Measurements from ENCODE around the gene CFAP74. TPM values are rescaled to one million over a fixed set of nuclear protein-coding genes. Genes with fewer than 3 reads are reported as not detected.

CFAP74 gene
- total and polyA plus RNA-seq, 2 of the 13 experiments (the other 11 are each of a cell fraction or from before 2014, with no cell fraction given): 0.27 to 0.62 TPM

DNA sequence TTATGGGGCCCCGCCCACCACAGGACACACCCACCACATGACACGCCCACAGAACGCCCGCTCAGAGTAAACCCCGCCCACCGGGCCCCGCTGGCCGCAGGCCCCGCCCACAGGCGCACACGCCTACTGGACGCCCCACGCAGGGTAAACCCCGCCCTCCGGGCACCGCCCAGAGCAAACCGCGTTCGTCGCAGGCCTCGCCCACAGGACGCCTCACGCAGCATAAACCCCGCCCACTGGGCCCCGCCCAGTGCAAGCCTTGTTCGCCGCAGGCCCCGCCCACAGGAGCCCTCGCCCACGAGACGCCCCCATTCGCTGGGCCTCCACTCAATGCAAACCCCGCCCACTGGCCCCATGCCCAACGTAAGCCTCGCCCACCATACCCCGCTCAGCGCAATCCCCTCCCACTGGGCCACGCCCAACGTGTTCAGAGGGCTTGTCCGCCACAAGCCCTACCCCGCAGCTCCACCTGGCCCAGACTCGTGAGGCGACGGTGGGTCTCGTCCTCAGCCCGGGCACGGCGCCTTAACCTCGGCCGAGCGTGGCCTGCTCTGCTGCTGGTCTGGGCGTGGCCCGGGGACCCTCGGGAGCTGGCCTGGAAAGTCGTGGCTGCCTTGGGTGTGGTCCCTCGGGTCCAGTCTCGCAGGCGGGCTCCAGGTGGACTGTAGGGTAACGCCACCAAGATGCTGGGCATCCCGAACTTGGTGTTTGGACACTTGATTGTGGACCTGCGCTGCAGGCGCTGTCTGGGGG, 84.1 kb downstream of the CFAP74 start (continued):
- peak; percentile 51 for TF ChIP-seq POGZ (CRISPR knock-in tag; IDR thresholded peaks at IDR 0.05)
- TF ChIP-seq SMYD3 (CRISPR knock-in tag; IDR thresholded peaks at IDR 0.05): no peak
- TF ChIP-seq TMF1 (CRISPR knock-in tag; IDR thresholded peaks at IDR 0.05; ENCODE audit: low read depth): no peak; the same call in 1 of the 2 replicates
- TF ChIP-seq THAP11 (CRISPR knock-in tag; IDR thresholded peaks at IDR 0.05): no peak; the same call in 1 of the 2 replicates
- no peak for TF ChIP-seq ZNF446 (CRISPR knock-in tag; IDR thresholded peaks at IDR 0.05)
- TF ChIP-seq, protein P1, sequence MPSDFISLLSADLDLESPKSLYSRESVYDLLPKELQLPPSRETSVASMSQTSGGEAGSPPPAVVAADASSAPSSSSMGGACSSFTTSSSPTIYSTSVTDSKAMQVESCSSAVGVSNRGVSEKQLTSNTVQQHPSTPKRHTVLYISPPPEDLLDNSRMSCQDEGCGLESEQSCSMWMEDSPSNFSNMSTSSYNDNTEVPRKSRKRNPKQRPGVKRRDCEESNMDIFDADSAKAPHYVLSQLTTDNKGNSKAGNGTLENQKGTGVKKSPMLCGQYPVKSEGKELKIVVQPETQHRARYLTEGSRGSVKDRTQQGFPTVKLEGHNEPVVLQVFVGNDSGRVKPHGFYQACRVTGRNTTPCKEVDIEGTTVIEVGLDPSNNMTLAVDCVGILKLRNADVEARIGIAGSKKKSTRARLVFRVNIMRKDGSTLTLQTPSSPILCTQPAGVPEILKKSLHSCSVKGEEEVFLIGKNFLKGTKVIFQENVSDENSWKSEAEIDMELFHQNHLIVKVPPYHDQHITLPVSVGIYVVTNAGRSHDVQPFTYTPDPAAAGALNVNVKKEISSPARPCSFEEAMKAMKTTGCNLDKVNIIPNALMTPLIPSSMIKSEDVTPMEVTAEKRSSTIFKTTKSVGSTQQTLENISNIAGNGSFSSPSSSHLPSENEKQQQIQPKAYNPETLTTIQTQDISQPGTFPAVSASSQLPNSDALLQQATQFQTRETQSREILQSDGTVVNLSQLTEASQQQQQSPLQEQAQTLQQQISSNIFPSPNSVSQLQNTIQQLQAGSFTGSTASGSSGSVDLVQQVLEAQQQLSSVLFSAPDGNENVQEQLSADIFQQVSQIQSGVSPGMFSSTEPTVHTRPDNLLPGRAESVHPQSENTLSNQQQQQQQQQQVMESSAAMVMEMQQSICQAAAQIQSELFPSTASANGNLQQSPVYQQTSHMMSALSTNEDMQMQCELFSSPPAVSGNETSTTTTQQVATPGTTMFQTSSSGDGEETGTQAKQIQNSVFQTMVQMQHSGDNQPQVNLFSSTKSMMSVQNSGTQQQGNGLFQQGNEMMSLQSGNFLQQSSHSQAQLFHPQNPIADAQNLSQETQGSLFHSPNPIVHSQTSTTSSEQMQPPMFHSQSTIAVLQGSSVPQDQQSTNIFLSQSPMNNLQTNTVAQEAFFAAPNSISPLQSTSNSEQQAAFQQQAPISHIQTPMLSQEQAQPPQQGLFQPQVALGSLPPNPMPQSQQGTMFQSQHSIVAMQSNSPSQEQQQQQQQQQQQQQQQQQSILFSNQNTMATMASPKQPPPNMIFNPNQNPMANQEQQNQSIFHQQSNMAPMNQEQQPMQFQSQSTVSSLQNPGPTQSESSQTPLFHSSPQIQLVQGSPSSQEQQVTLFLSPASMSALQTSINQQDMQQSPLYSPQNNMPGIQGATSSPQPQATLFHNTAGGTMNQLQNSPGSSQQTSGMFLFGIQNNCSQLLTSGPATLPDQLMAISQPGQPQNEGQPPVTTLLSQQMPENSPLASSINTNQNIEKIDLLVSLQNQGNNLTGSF (CRISPR knock-in tag; IDR thresholded peaks at IDR 0.05): 0 out of 2 replicates have a peak, but pooled peaks have one; percentile 56
- TF ChIP-seq ZNF468 (CRISPR knock-in tag; IDR thresholded peaks at IDR 0.05): no peak
- TF ChIP-seq, protein P2, sequence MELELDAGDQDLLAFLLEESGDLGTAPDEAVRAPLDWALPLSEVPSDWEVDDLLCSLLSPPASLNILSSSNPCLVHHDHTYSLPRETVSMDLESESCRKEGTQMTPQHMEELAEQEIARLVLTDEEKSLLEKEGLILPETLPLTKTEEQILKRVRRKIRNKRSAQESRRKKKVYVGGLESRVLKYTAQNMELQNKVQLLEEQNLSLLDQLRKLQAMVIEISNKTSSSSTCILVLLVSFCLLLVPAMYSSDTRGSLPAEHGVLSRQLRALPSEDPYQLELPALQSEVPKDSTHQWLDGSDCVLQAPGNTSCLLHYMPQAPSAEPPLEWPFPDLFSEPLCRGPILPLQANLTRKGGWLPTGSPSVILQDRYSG (CRISPR knock-in tag; IDR thresholded peaks at IDR 0.05): no peak
- TF ChIP-seq ZNF768 (CRISPR knock-in tag; IDR thresholded peaks at IDR 0.05): peak; percentile 62
- TF ChIP-seq, protein P3, sequence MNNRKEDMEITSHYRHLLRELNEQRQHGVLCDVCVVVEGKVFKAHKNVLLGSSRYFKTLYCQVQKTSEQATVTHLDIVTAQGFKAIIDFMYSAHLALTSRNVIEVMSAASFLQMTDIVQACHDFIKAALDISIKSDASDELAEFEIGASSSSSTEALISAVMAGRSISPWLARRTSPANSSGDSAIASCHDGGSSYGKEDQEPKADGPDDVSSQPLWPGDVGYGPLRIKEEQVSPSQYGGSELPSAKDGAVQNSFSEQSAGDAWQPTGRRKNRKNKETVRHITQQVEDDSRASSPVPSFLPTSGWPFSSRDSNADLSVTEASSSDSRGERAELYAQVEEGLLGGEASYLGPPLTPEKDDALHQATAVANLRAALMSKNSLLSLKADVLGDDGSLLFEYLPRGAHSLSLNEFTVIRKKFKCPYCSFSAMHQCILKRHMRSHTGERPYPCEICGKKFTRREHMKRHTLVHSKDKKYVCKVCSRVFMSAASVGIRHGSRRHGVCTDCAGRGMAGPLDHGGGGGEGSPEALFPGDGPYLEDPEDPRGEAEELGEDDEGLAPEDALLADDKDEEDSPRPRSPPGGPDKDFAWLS (CRISPR knock-in tag; IDR thresholded peaks at IDR 0.05; ENCODE audit: borderline replicate concordance): no peak
- no peak for TF ChIP-seq SCMH1 (CRISPR knock-in tag; IDR thresholded peaks at IDR 0.05; ENCODE audit: borderline replicate concordance)
- TF ChIP-seq ZNF460 (CRISPR knock-in tag; IDR thresholded peaks at IDR 0.05; ENCODE audit: borderline replicate concordance): no peak
- 0 out of 2 replicates have a peak, but pooled peaks have one; percentile 36 for TF ChIP-seq ZNF263 (CRISPR knock-in tag; IDR thresholded peaks at IDR 0.05)
- TF ChIP-seq, protein P4, sequence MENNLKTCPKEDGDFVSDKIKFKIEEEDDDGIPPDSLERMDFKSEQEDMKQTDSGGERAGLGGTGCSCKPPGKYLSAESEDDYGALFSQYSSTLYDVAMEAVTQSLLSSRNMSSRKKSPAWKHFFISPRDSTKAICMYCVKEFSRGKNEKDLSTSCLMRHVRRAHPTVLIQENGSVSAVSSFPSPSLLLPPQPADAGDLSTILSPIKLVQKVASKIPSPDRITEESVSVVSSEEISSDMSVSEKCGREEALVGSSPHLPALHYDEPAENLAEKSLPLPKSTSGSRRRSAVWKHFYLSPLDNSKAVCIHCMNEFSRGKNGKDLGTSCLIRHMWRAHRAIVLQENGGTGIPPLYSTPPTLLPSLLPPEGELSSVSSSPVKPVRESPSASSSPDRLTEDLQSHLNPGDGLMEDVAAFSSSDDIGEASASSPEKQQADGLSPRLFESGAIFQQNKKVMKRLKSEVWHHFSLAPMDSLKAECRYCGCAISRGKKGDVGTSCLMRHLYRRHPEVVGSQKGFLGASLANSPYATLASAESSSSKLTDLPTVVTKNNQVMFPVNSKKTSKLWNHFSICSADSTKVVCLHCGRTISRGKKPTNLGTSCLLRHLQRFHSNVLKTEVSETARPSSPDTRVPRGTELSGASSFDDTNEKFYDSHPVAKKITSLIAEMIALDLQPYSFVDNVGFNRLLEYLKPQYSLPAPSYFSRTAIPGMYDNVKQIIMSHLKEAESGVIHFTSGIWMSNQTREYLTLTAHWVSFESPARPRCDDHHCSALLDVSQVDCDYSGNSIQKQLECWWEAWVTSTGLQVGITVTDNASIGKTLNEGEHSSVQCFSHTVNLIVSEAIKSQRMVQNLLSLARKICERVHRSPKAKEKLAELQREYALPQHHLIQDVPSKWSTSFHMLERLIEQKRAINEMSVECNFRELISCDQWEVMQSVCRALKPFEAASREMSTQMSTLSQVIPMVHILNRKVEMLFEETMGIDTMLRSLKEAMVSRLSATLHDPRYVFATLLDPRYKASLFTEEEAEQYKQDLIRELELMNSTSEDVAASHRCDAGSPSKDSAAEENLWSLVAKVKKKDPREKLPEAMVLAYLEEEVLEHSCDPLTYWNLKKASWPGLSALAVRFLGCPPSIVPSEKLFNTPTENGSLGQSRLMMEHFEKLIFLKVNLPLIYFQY (CRISPR knock-in tag; IDR thresholded peaks at IDR 0.05; ENCODE audit: borderline replicate concordance): peak; percentile 80; the same call in 1 of the 2 replicates
- TF ChIP-seq ZNF432 (CRISPR knock-in tag; IDR thresholded peaks at IDR 0.05; ENCODE audit: borderline replicate concordance): no peak

Data from HepG2 (cell line).